Sigmoid colon (tissue), 4 donors: Measurements from ENCODE around the gene SDR9C7.
"Not testable (repeated sequence)": the region's sequence is repeated elsewhere in the genome, so short reads cannot be mapped to it uniquely, and the experiment has no call there.

ENCODE experiments used
- CTCF ChIP-seq, 4 experiments: fragments of 450-650 bp in 3 of 4; fragments of 200-600 bp in 1 of 4; IDR thresholded peaks; one replicate each; pipeline ENCODE4 v1.5.1; 2016 to 2019; ENCODE audit warnings: antibody characterized with exemption in 4 of 4, mild to moderate bottlenecking in 3 of 4, moderate library complexity in 2 of 4
- POLR2A ChIP-seq, 2 donors: fragments of 450-650 bp; IDR thresholded peaks; one replicate each; pipeline ENCODE4 v1.6.1; 2016; ENCODE audit warnings: antibody characterized with exemption in 2 of 2, mild to moderate bottlenecking in 2 of 2, moderate library complexity in 2 of 2
- POLR2AphosphoS5 ChIP-seq, 4 donors: sonication (generic); formaldehyde crosslinking; IDR thresholded peaks; one replicate each; pipeline ENCODE4 v1.6.1; 2017; ENCODE audit warnings: antibody characterized with exemption in 4 of 4

- not testable (repeated sequence) for TF ChIP-seq CTCF, POLR2A, POLR2AphosphoS5 (IDR thresholded peaks at IDR 0.05)
Measured at GRCh38 chr12:56962247-56962646, 28.0 kb upstream of the SDR9C7 start.
